AG04450 (cell line): ENCODE data around the gene TAF6. TPM values are rescaled to one million over a fixed set of nuclear protein-coding genes. Genes with fewer than 3 reads are reported as not detected.
A peak's percentile ranks its signal among the peaks of the same experiment; 100 is the strongest.

Source experiments
- CTCF ChIA-PET: fragments of 300-600, 350-600 bp; formaldehyde crosslinking; extraction: SDS; loops from one replicate; lab custom pipeline; 2022; ENCODE audit warnings: antibody characterized with exemption, inconsistent platforms; lab: Charles Lee
- POLR2A ChIA-PET: fragments of 350-600 bp; formaldehyde crosslinking; extraction: SDS; loops from one replicate; lab custom pipeline; 2021; ENCODE audit warnings: antibody characterized with exemption, inconsistent platforms; lab: Yijun Ruan, JAX
- DNase-seq: peaks from one replicate; pipeline ENCODE4 v3.0.0-alpha.2; 2011; ENCODE audit warnings: low read depth, low spot score
- H3K27ac ChIP-seq: one replicate; pipeline ENCODE4 v1.5.1; 2012; ENCODE audit warnings: low read depth, low read length, control low read depth
- H3K27me3 ChIP-seq: one replicate; pipeline ENCODE4 v1.6.0; 2012; ENCODE audit warnings: low read length; ENCODE audit not compliant: control insufficient read depth, insufficient read depth
- H3K4me3 ChIP-seq: 2 replicates; pipeline ENCODE4 v1.5.1; 2011; ENCODE audit warnings: mild to moderate bottlenecking, low read depth, low read length, control low read depth
- H3K9me3 ChIP-seq: 2 replicates; pipeline ENCODE4 v1.5.1; 2012; ENCODE audit warnings: low read length; ENCODE audit not compliant: control insufficient read depth, insufficient read depth
- CTCF ChIP-seq: IDR thresholded peaks from 2 replicates; pipeline ENCODE4 v1.5.1; 2011; ENCODE audit warnings: low read depth, low read length, control low read depth, inconsistent platforms
- polyA plus RNA-seq: library from polyadenylated mRNA; depleted of rRNA; stranded (reverse); fragments of >200 nt; gene quantifications from 2 replicates; pipeline ENCODE4 v1.2.3, GENCODE V29; 2011; rRNA removed
- small RNA-seq: library from RNA; depleted of rRNA; stranded (forward); fragments of <200 nt; gene quantifications from one replicate; pipeline ENCODE3, GENCODE V24; 2012; ENCODE audit warnings: low read depth; ENCODE audit not compliant: insufficient read length

The TAF6 gene
- polyA plus RNA-seq, 1 experiment = 28.2 TPM

GRCh38 chr7:100059251-100059739, 59.9 kb downstream of the TAF6 start:
- no peak for TF ChIP-seq CTCF
- Histone ChIP-seq H3K27ac (no peak overlapping the region), H3K9me3 (peaks cover 4% of the 10 kb centered on the region; the same call in 1 of the 2 replicates), H3K27me3 (no peaks in the 10 kb centered on the region), H3K4me3 (no peak overlapping the region)
- CTCF ChIA-PET = interaction anchor here (0.6 to 11.8 kb wide), 3 partner anchors 23 to 80 kb away, joined by 3 to 174 read pairs (median 3); no protein-coding TSS in a partner anchor
- POLR2A ChIA-PET = interaction anchor here (0.6 to 0.7 kb wide), 2 partner anchors 19 to 97 kb away, joined by 3 to 4 read pairs; no protein-coding TSS in a partner anchor
- no peak for DNase-seq

Small RNAs within 50 kb of the gene (small RNA-seq; reads per million reads assigned to genes)
- 29,865 reads per million, percentile 100 among the genes with 10 or more reads in this experiment for gene MIR106B
- gene MIR25 = 14,751 reads per million, percentile 99 among the genes with 10 or more reads in this experiment
- 4,957 reads per million, percentile 98 among the genes with 10 or more reads in this experiment for gene MIR93

Other genes starting within 250 kb of the TAF6 start
- gene OR2AE1, start 242.3 kb downstream of the TAF6 start, polyA plus RNA-seq = not detected in 2 replicates
- gene TRIM4, start 199.8 kb downstream of the TAF6 start, polyA plus RNA-seq = 27.0 and 32.7 TPM in 2 replicates
- not detected in 2 replicates for gene GJC3, start 189.7 kb downstream of the TAF6 start, polyA plus RNA-seq
- gene AZGP1, start 143.3 kb downstream of the TAF6 start, polyA plus RNA-seq = not detected in 2 replicates
- 36.8 and 42.7 TPM in 2 replicates for gene ZKSCAN1, start 103.8 kb downstream of the TAF6 start, polyA plus RNA-seq
- 13.9 and 15.2 TPM in 2 replicates for gene ZSCAN21, start 69.6 kb downstream of the TAF6 start, polyA plus RNA-seq
- gene ZNF3, start 37.6 kb downstream of the TAF6 start, polyA plus RNA-seq = 35.3 and 37.0 TPM in 2 replicates
- 265 and 308 TPM in 2 replicates for gene COPS6, start 30.4 kb downstream of the TAF6 start, polyA plus RNA-seq
- gene MCM7, start 18.0 kb downstream of the TAF6 start, polyA plus RNA-seq = 39.5 and 44.2 TPM in 2 replicates
- 25.4 and 26.1 TPM in 2 replicates for gene AP4M1, start 17.7 kb downstream of the TAF6 start, polyA plus RNA-seq
- 26.3 and 29.7 TPM in 2 replicates for gene CNPY4, start 276 bp upstream of the TAF6 start, polyA plus RNA-seq
- gene MBLAC1, start 7.6 kb upstream of the TAF6 start, polyA plus RNA-seq = 0.55 and 0.56 TPM in 2 replicates
- 122 and 160 TPM in 2 replicates for gene LAMTOR4, start 29.6 kb upstream of the TAF6 start, polyA plus RNA-seq
- 3.5 and 6.2 TPM in 2 replicates for gene TRAPPC14, start 39.4 kb upstream of the TAF6 start, polyA plus RNA-seq
- gene GAL3ST4, start 49.3 kb upstream of the TAF6 start, polyA plus RNA-seq = 14.4 and 16.0 TPM in 2 replicates
- 2.6 TPM in 2 replicates for gene GPC2, start 58.0 kb upstream of the TAF6 start, polyA plus RNA-seq
- gene STAG3, start 58.6 kb upstream of the TAF6 start, polyA plus RNA-seq = 0.15 and 0.22 TPM in 2 replicates
- 0.42 TPM in 1 of 2 replicates, not detected in the other for gene PVRIG, start 100.6 kb upstream of the TAF6 start, polyA plus RNA-seq
- not detected in 2 replicates for gene SPDYE3, start 188.3 kb upstream of the TAF6 start, polyA plus RNA-seq
- gene PILRB, start 238.8 kb upstream of the TAF6 start, polyA plus RNA-seq = 6.6 and 7.0 TPM in 2 replicates